ENCODE measurements around the gene KRTAP22-2.

GRCh38 chr21:30561957-30562356, 28.2 kb downstream of the KRTAP22-2 start:
- TF ChIP-seq CTCF (conservative IDR thresholded peaks at IDR 0.05; ENCODE audit: low read length) (no peak), EZH2phosphoT487 (IDR thresholded peaks at IDR 0.05; ENCODE audit: borderline replicate concordance, low read depth, low read length) (no peak)

Data from OCI-LY7 (cell line).